T-helper 2 cell treated with Interferon-gamma antibody and Interleukin-4, amounts not matched to agents 100 ng/mL and 5 ng/mL, for 36 hours (primary cell): ENCODE measurements around the gene ARHGEF12. TPM values are rescaled to one million over a fixed set of nuclear protein-coding genes. Genes with fewer than 3 reads are reported as not detected.

Source experiments
- intact Hi-C: fragments of 100-400 bp; cut with micrococcal nuclease; formaldehyde crosslinking; loops from one replicate; pipeline ENCODE4 v1.15.1; 2023
- total RNA-seq: library from RNA; stranded (reverse); gene quantifications from 2 replicates; pipeline ENCODE4 v1.2.3, GENCODE V29; 2022

ARHGEF12 gene
- total RNA-seq, 1 donor from 2014 or later: 9.6 TPM

DNA sequence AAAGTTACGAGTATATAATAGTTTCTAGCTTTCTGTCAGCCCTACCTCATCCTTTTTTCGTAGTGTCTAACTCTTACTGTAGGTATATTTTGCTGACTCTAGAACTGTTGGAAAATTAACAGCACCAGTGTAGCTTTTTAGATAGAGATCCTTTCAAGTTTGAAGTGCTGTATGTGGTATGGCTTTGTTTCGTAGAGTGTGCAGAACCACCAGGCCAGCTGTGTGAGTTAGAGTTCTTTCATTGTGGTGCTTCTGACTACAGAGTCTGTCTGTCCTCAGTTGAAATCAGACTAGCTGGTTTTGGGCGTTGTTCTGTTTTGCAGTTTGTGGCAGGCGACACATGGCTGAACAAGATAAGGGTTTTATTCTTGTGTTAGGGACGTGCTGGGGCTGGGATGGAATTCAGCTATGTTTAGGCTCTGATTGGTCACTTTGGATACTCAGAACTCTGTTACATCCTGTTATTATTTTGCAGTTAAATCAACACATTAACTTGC lies 3.2 kb downstream of the ARHGEF12 start:
- intact Hi-C loops: loop anchor here (1.0 to 10.0 kb wide), 2 partner anchors 95 to 172 kb away; partner anchors contain the start of gene GRIK4

DNA sequence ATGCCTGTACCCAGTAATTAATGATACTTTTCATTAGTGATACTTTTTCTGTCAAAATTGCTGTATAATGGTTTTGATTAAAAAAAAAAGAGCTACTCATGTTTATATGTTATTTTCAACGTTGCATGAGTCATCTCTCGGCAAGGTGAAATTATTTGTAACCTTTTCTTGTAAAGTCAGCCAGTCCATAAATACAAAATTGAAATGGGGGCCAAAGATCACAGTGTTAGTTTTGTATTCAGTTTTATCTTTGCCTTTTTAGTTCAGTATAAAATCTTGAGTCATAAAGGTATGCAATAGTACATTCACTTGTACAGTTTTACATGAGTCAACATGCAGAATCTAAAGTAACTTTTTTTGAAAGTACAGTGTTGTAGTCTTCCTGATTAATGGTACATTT lies 4.3 kb downstream of the ARHGEF12 start:
- intact Hi-C loops: loop anchor here (5.0 kb wide), 1 partner anchor 93 kb away; no protein-coding TSS in a partner anchor

DNA sequence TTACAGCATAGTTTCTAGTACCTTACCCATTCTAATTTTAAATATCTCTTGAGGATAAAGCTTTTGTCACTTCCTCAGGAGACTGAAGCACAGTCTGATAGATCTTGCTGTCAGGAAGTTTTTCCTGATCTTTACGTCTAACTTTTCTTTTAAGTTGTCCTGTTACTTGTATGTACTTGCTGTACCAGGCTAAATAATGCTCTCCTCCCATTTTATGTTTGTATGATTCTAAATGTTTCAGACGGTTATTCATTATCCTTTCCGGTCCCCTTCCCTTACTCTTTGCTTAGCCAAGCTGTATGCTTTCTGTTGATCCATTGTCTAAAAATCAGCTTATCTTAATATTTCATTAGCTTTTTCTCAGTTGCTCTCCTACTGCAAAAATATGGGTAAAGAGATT lies 6.0 kb downstream of the ARHGEF12 start:
- intact Hi-C loops: loop anchor here (5.0 kb wide), 1 partner anchor 95 kb away; no protein-coding TSS in a partner anchor

DNA sequence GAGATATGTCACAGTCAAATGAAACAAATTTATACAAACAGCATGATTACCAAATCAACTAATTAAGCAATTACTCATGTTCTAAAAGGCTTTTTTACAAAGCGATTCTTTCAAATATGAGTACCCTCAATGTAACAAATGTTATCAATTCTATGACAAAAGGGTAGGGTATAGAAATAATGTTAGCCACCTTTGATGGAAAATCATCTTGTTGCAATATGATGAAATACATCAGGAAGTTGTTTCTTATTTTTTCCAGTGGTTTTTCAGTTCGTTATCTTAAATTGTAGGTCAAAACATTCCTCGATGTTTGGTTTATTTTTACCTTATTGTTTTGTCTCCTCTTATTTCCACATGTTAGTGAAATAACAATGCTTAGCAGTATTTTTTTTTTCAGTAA lies 6.5 kb downstream of the ARHGEF12 start:
- intact Hi-C loops: loop anchor here (5.0 kb wide), 1 partner anchor 95 kb away; no protein-coding TSS in a partner anchor

DNA sequence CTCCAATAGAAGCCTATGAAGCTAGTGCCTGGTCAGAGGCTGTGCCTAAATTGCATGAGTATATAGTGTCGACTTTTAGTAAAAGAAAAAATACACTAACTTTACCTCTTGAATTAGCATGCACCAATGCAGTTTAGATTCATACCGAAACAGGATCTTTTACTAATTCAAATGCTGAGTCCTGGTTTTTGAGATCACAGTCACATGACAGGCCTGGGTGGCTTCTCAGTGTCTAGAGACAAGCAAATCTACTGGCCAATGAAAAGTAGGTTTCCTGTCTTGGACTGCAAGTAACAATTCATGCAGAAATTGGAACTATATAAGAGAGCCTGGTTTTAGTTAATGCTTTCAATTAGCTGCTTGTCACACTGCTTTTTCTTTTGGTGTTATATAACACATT lies 7.2 kb downstream of the ARHGEF12 start:
- intact Hi-C loops: loop anchor here (5.0 kb wide), 1 partner anchor 96 kb away; no protein-coding TSS in a partner anchor

DNA sequence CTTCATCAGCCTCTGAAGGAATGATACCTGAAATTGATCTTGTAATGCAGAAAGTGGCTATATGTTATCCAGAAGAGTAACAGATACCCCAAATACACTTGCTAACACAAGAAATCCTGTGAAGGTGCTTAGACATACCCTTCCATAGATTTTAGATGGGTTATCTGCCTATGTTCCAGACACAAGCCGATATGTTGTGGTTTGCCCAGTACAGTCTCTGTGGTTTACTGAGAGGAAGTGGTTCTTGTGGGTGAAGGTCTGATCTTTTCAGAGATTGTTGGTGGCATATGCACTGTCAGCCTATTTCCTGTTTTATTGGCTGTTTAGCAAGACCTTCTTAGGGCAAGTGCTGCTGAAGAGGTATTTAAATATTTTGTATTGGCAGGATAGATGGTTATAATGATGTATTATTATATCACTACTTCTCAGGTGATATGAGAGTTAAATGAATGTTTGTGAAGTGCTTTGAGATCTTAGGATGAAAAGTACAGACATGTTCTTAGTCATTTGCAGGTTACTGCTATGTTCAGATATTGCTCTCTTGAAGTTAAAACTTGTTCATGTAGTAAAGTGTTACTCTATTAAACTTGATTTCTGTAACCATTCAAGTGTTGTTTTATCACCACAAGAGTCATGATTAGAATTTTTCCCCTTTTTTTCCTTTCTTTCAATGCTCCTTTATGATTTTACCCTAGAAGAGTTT lies 8.2 kb downstream of the ARHGEF12 start:
- intact Hi-C loops: loop anchor here (1.0 to 5.0 kb wide), 2 partner anchors 8 to 97 kb away; partner anchors contain the start of gene ARHGEF12

DNA sequence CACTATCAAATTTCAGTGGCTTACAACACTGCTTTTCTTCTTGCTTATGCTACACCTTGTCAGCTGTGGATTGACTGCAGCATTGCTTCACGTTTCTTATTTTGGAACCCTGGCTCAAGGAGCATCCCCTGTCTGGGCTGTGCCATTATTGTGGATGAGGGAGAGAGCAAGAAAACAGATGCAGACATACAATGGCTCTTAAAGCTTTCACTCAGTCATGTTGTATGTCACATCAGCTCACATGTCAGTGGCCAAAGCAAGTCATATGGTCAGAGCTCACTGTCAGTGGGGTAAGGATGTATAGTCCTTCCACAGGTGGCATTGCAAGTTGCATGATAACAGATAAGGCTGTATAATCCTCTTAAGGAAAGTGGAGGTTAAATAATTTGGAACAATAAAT lies 10.0 kb downstream of the ARHGEF12 start:
- intact Hi-C loops: no loop called here

DNA sequence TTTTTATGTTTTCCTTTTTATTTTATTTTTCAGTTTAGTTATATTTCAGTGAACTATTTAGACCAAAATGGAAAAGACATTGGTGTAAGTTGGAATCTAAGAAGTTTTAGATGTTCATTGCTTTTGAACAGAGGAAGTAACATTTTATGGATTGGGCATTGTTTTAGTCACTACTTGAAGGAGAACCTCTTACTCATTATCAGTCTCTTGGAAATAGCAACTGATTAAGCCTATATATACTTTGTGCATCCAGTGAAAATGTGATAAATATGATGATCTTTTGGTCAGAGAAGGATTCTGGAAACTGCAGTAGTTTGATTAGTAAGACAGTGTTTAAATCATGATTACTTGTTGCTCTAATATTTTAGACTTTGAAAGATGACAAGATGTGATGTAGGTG lies 14.4 kb downstream of the ARHGEF12 start:
- intact Hi-C loops: no loop called here

DNA sequence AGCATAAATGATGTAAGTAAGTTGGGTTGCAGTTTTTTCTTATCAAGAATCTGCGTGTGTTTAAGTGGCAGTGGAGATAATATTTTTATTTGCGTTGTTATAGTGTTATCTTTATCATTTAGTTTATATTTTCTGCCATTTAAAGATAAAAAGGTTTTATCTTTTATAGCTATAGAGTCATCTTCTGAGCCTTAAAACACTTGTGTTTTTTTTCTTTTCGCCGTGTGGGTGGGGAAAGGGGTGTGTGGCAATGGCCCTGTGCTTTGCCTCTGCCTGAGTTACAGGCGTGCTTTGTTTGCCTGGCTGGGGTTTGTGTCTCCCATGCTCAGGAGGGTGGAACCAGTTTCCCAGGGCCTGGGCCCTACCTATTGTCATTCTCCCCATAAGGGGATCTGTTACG lies 16.2 kb downstream of the ARHGEF12 start:
- intact Hi-C loops: no loop called here

DNA sequence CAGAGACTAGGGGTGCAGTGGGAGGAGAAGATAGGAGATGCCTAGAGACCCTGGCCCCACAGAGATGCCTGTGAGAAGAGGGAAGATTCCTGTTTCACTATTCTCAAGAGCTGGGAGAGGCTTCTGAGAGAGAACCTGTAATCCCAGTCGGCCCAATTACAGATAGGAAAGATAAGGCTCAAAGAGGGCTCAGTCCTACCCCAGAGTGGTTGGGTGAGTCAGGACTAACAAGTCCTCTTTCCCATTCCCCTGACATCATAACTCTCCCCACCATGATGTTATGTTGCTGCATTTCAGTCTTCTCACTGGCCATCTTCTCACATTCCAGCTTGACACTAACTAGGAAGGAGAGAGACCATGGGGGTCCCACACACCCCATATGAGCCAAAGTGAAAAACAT lies 17.9 kb downstream of the ARHGEF12 start:
- intact Hi-C loops: no loop called here

DNA sequence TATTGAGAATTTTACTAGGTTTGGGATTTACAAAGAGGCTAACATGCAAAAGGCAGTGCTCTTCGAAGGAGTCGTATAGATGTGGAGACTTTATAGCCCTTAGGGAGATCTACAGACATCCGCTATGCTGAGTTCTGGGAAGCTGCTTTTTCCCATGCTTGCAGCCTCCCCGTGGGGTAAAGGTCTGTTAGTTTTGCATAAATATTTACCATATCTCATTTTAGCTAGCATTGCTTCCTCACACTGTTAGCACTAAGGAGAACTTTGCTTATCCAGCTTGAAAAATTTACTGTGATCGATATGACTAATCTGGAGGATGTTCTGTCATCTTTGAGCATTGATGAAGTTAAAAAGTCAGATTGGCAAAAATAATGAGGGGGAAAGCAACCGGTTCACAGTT lies 18.6 kb downstream of the ARHGEF12 start:
- intact Hi-C loops: no loop called here

DNA sequence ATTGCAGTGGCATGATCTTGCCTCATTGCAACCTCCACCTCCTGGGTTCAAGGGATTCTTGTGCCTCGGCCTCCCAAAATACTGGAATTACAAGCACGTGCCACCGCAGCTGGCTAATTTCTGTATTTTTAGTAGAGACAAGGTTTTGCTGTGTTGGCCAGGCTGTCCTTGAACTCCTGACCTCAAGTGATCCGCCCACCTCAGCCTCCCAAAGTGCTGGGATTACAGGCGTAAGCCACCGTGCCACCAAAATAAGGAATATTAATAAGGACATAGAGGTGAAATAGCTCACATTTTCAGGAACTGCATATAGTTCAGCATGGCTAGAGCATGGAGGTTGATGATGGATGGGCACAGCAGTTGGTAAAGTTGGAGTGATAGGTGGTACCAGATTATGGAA lies 21.4 kb downstream of the ARHGEF12 start:
- intact Hi-C loops: no loop called here

DNA sequence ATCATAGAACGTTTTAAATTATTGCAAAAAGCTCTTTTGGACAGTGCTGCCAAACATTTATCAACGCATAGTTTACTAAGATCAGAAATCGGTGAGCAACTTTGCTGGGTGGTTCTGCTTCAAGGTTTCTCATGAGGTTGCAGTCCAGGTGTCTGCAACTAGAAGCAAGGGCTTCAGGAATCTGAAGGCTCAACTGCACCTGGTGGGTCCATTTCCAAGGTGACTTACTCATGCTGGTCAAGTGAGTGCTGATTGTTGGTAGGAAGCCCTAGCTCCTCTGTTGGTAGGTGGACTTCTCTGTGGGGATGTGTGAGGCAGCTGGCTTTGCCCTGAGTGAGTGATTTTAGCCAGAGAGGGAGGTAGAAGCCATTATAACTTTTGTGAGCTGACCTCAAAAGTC lies 22.5 kb downstream of the ARHGEF12 start:
- intact Hi-C loops: no loop called here

DNA sequence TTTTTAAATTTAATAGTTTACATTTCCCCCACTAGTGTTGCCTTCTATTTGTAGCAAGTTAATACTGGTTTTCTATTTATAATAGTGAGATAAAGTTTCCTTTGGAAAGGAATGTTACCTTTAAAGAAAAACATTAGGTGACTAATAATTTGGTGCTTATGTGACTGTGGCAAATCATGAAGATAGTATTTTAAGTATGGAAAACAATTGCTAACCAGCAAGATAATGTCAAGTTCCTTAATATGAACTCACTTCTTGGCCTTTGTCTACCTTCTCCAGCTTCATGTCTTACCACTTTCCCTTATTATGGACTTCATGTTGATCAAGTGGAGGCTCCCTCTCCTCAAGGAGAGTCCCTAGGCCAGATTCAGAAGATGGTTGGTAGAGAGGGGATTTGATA lies 27.2 kb downstream of the ARHGEF12 start:
- intact Hi-C loops: no loop called here

DNA sequence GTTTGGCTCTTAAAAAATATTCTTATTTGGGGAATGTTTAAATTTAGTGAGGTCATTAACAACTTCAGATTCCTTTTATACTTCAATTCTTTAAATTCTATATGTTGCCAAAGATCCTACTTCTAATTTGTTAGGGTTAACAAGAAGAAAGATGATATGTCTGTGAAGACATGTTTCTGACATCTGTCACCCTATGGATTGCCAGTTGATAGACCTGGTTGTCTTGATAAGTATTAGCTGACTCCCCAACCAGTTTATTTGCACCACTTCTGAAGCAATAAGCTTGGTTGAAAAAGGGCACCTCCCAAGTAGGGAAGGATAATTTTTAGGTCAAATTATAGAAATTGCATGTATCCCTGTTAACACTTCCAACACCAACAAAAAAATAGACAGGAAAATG lies 29.3 kb downstream of the ARHGEF12 start:
- intact Hi-C loops: no loop called here

DNA sequence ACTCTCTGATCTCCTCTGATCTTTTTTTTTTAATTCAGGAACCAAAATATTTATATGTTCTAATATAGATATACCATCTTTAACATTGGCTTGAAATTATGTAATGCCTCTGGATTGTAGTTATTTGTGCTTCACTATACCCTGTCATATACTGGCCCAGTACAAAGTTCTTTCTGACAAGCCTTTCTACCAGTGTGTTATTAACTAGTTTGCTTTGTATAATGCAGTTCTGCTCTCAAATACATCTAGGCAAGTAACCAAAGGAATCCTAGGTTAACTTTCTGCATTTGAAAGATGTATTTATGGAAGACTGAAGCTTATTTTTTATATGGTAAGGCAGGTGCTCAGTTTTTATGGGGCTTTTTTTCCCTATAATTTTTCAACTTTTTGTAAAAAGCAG lies 36.1 kb downstream of the ARHGEF12 start:
- intact Hi-C loops: no loop called here

DNA sequence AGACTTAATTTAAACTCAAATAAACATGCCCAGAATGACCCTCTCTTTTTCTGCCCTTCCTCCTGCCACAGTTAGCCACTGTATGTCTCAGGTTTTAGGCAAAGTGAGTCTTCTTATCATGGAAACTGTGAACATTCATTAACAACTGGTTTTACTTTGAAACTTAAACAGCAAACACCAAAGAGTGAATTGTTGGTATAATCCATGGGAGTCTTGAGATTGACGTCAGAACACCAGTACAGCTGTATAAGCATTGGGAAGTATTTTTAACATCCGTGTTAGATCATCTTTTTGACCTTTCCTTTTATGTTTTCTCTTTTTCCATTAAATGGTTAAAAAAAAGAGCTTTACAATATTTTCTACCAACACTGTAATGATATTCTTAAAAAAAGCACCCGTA lies 38.9 kb downstream of the ARHGEF12 start:
- intact Hi-C loops: no loop called here

DNA sequence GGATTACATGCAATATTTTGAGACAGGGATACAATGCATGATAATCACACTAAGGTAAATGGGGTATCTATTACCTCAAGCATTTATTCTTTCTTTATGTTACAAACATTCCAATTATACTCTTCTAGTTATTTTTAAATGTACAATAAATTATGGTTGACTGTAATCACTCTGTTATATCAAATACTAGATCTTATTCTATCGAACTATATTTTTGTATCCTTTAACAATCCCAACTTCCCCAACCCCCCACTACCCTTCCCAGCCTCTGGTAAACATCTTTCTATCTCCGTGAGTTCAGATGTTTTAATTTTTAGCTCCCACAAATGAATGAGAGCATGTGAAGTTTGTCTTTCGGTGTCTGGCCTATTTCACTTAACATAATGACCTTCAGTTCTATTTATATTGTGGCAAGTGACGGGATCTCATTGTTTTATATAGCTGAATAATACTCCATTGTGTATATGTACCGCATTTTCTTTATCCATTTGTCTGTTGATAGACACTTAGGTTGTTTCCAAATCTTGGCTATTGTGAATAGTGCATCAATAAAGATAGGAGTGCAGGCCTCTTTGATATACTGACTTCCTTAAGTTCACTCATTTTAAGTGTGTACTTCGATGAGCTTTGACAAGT lies 40.5 kb downstream of the ARHGEF12 start:
- intact Hi-C loops: no loop called here

DNA sequence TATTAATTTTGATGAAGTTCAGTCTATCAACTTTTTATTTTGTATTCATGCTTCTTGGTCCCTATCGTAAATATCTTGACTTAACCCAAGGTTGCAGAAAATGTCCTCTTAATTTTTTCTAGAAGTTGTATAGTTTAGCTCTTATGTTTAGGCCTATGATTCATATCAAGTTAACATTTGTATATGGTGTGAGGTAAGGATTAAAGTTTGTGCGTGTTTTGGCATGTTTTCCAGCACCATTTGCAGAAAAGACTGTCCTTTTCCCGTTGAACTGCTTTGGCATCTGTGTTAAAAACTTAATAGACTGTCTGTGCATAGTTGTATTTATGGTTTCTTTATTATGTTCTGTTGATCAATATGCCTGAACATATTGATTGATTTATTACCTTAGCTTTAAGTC lies 42.3 kb downstream of the ARHGEF12 start:
- intact Hi-C loops: no loop called here

DNA sequence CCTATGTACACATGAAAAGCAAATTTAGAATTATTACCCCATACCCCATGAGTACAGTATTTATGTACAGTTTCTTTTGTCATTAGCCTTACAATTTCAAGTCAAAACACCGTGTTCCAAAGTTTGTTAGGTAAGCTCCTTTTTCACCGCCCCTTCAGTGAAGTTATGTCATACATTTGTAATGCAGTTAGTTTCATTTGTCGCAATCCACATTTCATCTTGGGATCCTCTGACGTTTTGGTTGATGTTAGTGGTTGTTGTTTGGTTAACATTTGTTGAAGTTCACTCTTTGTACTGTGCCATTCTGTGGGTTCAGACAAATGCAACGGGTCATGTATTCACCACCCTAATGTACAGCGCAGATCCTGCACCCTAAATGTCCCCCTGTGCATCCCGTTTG lies 45.2 kb downstream of the ARHGEF12 start:
- intact Hi-C loops: no loop called here

DNA sequence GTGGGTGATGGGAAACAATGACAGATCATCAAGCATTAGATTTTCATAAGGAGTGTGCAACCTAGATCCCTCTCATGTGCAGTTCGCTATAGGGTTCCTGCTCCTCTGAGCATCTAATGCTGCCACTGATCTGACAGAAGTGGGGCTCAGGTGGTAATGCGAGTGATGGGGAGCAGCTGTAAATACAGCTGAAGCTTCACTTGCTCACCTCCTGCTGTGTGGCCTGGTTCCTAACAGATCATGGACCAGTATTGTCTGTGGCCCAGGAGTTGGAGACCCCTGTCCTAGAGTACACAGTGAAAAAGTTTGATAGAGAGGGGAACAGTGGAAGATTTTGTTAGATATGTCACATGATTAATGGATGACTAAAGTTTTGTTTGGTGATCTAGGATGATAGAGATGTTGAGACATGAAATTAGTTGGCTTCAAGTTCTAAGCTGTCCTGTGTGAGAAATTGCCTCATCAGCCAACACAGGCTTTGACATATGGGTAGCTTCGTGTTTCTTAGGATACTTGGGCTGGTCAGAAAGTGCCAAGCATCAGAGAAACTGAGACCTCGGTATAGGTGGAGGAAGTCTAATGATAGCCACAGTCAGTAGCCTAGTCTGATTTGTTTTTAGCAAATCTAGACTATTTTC lies 47.4 kb downstream of the ARHGEF12 start:
- intact Hi-C loops: no loop called here

DNA sequence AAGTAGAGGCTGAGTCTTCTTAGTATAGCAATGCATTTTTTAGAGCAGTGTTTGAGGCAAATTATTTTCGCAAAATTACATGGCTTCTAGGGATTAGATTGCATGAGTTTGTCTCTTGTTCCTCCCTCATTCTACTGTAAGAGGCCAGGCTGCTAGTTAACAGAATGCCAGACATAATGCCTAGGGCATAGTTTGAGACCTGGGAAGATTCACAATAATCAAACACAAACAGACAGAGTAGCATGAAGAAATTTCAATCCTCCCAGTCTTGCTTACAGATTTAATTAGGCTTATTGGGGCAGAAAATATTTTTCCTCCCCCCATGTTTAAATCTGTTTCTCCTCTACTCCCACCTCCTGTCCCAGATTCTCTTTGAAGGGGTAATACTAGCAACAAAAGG lies 48.3 kb downstream of the ARHGEF12 start:
- intact Hi-C loops: no loop called here
